ENCODE measurements around the gene RPTOR.

Gene RPTOR

DNA sequence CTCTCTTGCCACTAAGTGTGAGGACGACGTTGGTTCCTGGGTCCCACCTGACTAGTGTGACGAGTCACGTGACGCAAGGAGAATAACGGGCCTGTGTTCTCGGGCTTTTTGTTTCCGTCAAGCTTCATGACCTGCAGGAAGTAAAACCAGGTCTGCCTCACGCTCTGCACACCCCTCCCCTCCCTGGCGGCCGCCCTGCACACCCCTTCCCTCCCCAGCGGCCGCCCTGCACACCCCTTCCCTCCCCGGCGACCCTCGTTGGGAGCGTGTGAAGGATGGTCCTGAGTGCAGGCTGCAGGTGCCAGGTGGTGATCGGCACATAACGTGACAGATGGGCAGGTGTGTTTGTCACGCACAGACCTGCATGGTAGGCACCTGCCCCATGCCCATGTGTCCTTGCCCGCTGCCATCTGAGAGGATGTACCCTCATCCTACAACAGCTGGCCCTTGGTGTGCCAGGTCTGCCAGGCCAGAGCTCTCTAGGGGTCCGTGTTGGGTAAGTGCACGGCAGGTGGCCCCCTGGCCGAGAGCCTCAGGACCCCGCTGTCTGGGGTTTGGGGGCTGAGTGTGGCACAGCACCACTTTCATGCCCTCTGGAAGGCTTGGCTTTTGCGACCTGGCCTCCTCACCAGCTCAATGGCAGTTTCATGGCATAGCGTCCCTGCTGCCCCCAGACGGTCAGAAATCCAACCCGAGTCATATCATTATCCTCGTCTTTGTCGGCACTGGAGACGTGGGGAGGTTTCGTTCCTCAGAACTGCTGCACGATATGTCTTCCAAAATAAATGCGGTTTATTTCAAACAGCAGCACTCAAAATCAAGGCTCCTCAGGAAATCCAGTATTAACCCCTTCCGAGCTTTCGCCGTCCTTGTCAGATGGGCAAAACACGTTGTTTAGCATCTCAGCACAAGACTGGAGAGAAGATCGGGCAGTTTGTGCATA is 255.2 kb downstream of the RPTOR start:
- Histone ChIP-seq H3K9me3 (ENCODE audit: control insufficient read depth in 1 of 2, low read length in 2 of 2) (no peaks in the 10 kb centered on the region), H3K4me1 (ENCODE audit: control insufficient read depth in 1 of 2, insufficient read depth in 2 of 2, low read length in 2 of 2) (no peaks in the 10 kb centered on the region), H3K27me3 (ENCODE audit: control insufficient read depth in 1 of 2, insufficient read depth in 2 of 2, low read length in 2 of 2) (no peaks in the 10 kb centered on the region), H3K4me3 (ENCODE audit: low read depth in 1 of 2, low read length in 2 of 2) (no peak overlapping the region), H3K36me3 (ENCODE audit: control insufficient read depth in 1 of 2, insufficient read depth in 2 of 2, low read length in 2 of 2) (peaks cover 4 to 6% of the 10 kb centered on the region in 2 donors), H3K27ac (ENCODE audit: low read depth, low read length) (no peak overlapping the region), H3K9ac (ENCODE audit: low read depth in 1 of 2, low read length in 2 of 2) (no peak overlapping the region)

- Histone ChIP-seq H3K27ac (ENCODE audit: low read depth, low read length) (no peak overlapping the region), H3K4me3 (ENCODE audit: low read depth in 1 of 2, low read length in 2 of 2) (no peak overlapping the region), H3K4me1 (ENCODE audit: control insufficient read depth in 1 of 2, insufficient read depth in 2 of 2, low read length in 2 of 2) (no peaks in the 10 kb centered on the region), H3K36me3 (ENCODE audit: control insufficient read depth in 1 of 2, insufficient read depth in 2 of 2, low read length in 2 of 2) (peaks cover 2 to 6% of the 10 kb centered on the region in 2 donors), H3K9ac (ENCODE audit: low read depth in 1 of 2, low read length in 2 of 2) (no peak overlapping the region), H3K9me3 (ENCODE audit: control insufficient read depth in 1 of 2, low read length in 2 of 2) (no peaks in the 10 kb centered on the region), H3K27me3 (ENCODE audit: control insufficient read depth in 1 of 2, insufficient read depth in 2 of 2, low read length in 2 of 2) (no peaks in the 10 kb centered on the region)
These were observed 256.1 kb downstream of the RPTOR start for GRCh38 chr17:80800481-80801391.

- Histone ChIP-seq H3K27me3 (ENCODE audit: control insufficient read depth in 1 of 2, insufficient read depth in 2 of 2, low read length in 2 of 2) (no peaks in the 10 kb centered on the region), H3K27ac (ENCODE audit: low read depth, low read length) (no peak overlapping the region), H3K4me1 (ENCODE audit: control insufficient read depth in 1 of 2, insufficient read depth in 2 of 2, low read length in 2 of 2) (no peaks in the 10 kb centered on the region)
These were observed 258.2 kb downstream of the RPTOR start for GRCh38 chr17:80802626-80803450.

GRCh38 chr17:80803451-80804428 is 259.1 kb downstream of the RPTOR start:
- Histone ChIP-seq H3K9ac (ENCODE audit: low read depth in 1 of 2, low read length in 2 of 2) (no peak overlapping the region), H3K4me1 (ENCODE audit: control insufficient read depth in 1 of 2, insufficient read depth in 2 of 2, low read length in 2 of 2) (no peaks in the 10 kb centered on the region), H3K36me3 (ENCODE audit: control insufficient read depth in 1 of 2, insufficient read depth in 2 of 2, low read length in 2 of 2) (peaks cover 0 to 3% of the 10 kb centered on the region in 2 donors)

More at GRCh38 chr17:80802626-80803450, 258.2 kb downstream of the RPTOR start:
- H3K9ac ChIP-seq (ENCODE audit: low read depth in 1 of 2, low read length in 2 of 2) = no peak overlapping the region
- H3K9me3 ChIP-seq (ENCODE audit: control insufficient read depth in 1 of 2, low read length in 2 of 2) = peaks cover 0 to 3% of the 10 kb centered on the region in 2 donors
- H3K36me3 ChIP-seq (ENCODE audit: control insufficient read depth in 1 of 2, insufficient read depth in 2 of 2, low read length in 2 of 2) = peaks cover 0 to 5% of the 10 kb centered on the region in 2 donors
- no peak overlapping the region for H3K4me3 ChIP-seq (ENCODE audit: low read depth in 1 of 2, low read length in 2 of 2)

GRCh38 chr17:80804466-80804865 is 259.8 kb downstream of the RPTOR start:
- peaks cover 0 to 3% of the 10 kb centered on the region in 2 donors for H3K36me3 ChIP-seq (ENCODE audit: control insufficient read depth in 1 of 2, insufficient read depth in 2 of 2, low read length in 2 of 2)

More at GRCh38 chr17:80803451-80804428, 259.1 kb downstream of the RPTOR start:
- Histone ChIP-seq H3K27ac (ENCODE audit: low read depth, low read length) (no peak overlapping the region), H3K4me3 (ENCODE audit: low read depth in 1 of 2, low read length in 2 of 2) (no peak overlapping the region), H3K27me3 (ENCODE audit: control insufficient read depth in 1 of 2, insufficient read depth in 2 of 2, low read length in 2 of 2) (no peaks in the 10 kb centered on the region), H3K9me3 (ENCODE audit: control insufficient read depth in 1 of 2, low read length in 2 of 2) (peaks cover 0 to 3% of the 10 kb centered on the region in 2 donors)

DNA sequence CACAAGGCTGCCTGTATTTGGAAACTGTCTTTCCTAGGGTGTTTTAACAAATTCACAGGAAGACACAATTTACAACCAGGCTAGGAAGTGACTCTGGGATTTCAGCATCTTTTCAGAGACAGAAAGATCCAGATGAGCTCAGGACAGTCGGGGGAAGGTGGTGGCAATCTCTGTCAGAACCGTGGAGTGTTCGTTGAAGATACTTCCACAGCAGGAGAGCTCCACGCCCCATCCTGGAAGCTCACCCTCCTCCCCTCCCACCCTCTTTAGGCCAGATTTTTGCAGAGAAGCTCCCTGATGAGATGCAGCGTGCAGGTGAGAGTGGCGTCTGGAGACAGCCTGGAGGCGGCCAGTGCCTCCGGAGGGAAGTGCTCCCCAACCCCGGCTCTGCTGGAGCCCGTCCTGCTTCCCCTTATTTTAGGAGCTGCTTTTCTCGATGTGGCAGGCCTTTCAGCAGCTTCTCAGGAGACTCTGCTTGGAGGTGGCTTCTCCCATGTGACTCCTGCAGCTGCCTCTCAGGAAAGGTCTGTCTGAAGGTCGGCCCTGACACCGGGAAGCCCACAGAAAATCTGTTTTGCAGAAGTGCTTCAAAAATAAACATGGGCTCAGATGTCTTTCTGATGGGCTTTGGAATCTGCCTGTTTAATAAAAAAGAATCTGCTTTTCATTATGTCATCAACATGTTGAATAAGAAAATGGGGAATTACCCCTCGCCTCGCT is 260.6 kb downstream of the RPTOR start:
- H3K27me3 ChIP-seq (ENCODE audit: control insufficient read depth in 1 of 2, insufficient read depth in 2 of 2, low read length in 2 of 2) = no peaks in the 10 kb centered on the region
- H3K9me3 ChIP-seq (ENCODE audit: control insufficient read depth in 1 of 2, low read length in 2 of 2) = peaks cover 0 to 3% of the 10 kb centered on the region in 2 donors
- H3K4me3 ChIP-seq (ENCODE audit: low read depth in 1 of 2, low read length in 2 of 2) = no peak overlapping the region
- H3K27ac ChIP-seq (ENCODE audit: low read depth, low read length) = no peak overlapping the region
- H3K4me1 ChIP-seq (ENCODE audit: control insufficient read depth in 1 of 2, insufficient read depth in 2 of 2, low read length in 2 of 2) = no peaks in the 10 kb centered on the region
- peaks cover 0 to 3% of the 10 kb centered on the region in 2 donors for H3K36me3 ChIP-seq (ENCODE audit: control insufficient read depth in 1 of 2, insufficient read depth in 2 of 2, low read length in 2 of 2)
- no peak overlapping the region for H3K9ac ChIP-seq (ENCODE audit: low read depth in 1 of 2, low read length in 2 of 2)

More at GRCh38 chr17:80804466-80804865, 259.8 kb downstream of the RPTOR start:
- Histone ChIP-seq H3K9ac (ENCODE audit: low read depth in 1 of 2, low read length in 2 of 2) (no peak overlapping the region), H3K27ac (ENCODE audit: low read depth, low read length) (no peak overlapping the region), H3K27me3 (ENCODE audit: control insufficient read depth in 1 of 2, insufficient read depth in 2 of 2, low read length in 2 of 2) (no peaks in the 10 kb centered on the region), H3K4me3 (ENCODE audit: low read depth in 1 of 2, low read length in 2 of 2) (no peak overlapping the region), H3K9me3 (ENCODE audit: control insufficient read depth in 1 of 2, low read length in 2 of 2) (peaks cover 0 to 3% of the 10 kb centered on the region in 2 donors), H3K4me1 (ENCODE audit: control insufficient read depth in 1 of 2, insufficient read depth in 2 of 2, low read length in 2 of 2) (no peaks in the 10 kb centered on the region)

- H3K9ac ChIP-seq (ENCODE audit: low read depth in 1 of 2, low read length in 2 of 2) = no peak overlapping the region
- peaks cover 0 to 3% of the 10 kb centered on the region in 2 donors for H3K9me3 ChIP-seq (ENCODE audit: control insufficient read depth in 1 of 2, low read length in 2 of 2)
- no peak overlapping the region for H3K4me3 ChIP-seq (ENCODE audit: low read depth in 1 of 2, low read length in 2 of 2)
- peaks cover 3 to 6% of the 10 kb centered on the region in 2 donors for H3K36me3 ChIP-seq (ENCODE audit: control insufficient read depth in 1 of 2, insufficient read depth in 2 of 2, low read length in 2 of 2)
- H3K4me1 ChIP-seq (ENCODE audit: control insufficient read depth in 1 of 2, insufficient read depth in 2 of 2, low read length in 2 of 2) = peaks cover 0 to 4% of the 10 kb centered on the region in 2 donors
- no peak overlapping the region for H3K27ac ChIP-seq (ENCODE audit: low read depth, low read length)
- H3K27me3 ChIP-seq (ENCODE audit: control insufficient read depth in 1 of 2, insufficient read depth in 2 of 2, low read length in 2 of 2) = no peaks in the 10 kb centered on the region
These were observed 262.4 kb downstream of the RPTOR start for GRCh38 chr17:80807014-80807413.

DNA sequence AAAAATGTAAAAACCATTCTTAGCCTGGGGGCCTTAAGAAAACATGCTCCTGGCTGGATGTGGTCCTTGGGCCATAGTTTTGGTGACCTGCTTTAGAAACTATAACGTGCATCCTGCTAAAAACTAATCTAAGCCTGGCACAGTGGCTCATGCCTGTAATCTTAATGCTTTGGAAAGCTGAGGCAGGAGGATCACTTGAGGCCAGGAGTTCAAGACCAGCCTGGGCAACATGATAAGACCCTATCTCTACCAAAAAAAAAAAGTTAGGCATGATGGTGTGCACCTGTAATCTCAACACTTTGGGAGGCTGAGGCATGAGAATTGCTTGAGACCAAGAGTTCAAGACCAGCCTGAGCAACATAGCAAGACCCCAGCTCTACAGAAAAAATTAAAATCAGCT is 263.2 kb downstream of the RPTOR start:
- Histone ChIP-seq H3K36me3 (ENCODE audit: control insufficient read depth in 1 of 2, insufficient read depth in 2 of 2, low read length in 2 of 2) (peaks cover 6% of the 10 kb centered on the region in 2 donors), H3K4me3 (ENCODE audit: low read depth in 1 of 2, low read length in 2 of 2) (no peak overlapping the region), H3K9me3 (ENCODE audit: control insufficient read depth in 1 of 2, low read length in 2 of 2) (peaks cover 0 to 3% of the 10 kb centered on the region in 2 donors), H3K27me3 (ENCODE audit: control insufficient read depth in 1 of 2, insufficient read depth in 2 of 2, low read length in 2 of 2) (no peaks in the 10 kb centered on the region), H3K4me1 (ENCODE audit: control insufficient read depth in 1 of 2, insufficient read depth in 2 of 2, low read length in 2 of 2) (peaks cover 0 to 4% of the 10 kb centered on the region in 2 donors), H3K27ac (ENCODE audit: low read depth, low read length) (no peak overlapping the region), H3K9ac (ENCODE audit: low read depth in 1 of 2, low read length in 2 of 2) (no peak overlapping the region)
